HepG2 (cell line): ENCODE measurements around the gene MRPL38. TPM values are rescaled to one million over a fixed set of nuclear protein-coding genes. Genes with fewer than 3 reads are reported as not detected.

Experiments used
- ATAC-seq: fragments of 200-7000 bp; cut with Tn5 transposase; 3 replicates; pipeline ENCODE4 v1.9.1; 2020; ENCODE audit warnings: mild to moderate bottlenecking, moderate library complexity
- BruUV-seq: library from RNA; stranded (reverse); fragments of 400-500 nt; replicated peaks from 2 replicates; lab custom pipeline; 2021; lab: Mats Ljungman, UMichigan
- CTCF ChIA-PET: fragments of 300-600 bp; formaldehyde crosslinking; extraction: SDS; loops from one replicate; lab custom pipeline; 2021; ENCODE audit warnings: low total read pairs, inconsistent platforms, low intra/inter-chr PET ratio; lab: Yijun Ruan, JAX
- POLR2A ChIA-PET: fragments of 350-600 bp; sonication (Branson Sonifier 250); formaldehyde crosslinking; loops from one replicate; lab custom pipeline; 2020; ENCODE audit warnings: antibody characterized with exemption, inconsistent platforms; lab: Yijun Ruan, JAX
- DNase-seq: peaks from one replicate; pipeline ENCODE4 v3.0.0-alpha.2; 2015; ENCODE audit warnings: low spot score
- FAIRE-seq: peaks from 3 replicates; lab custom pipeline; 2011; peaks lifted over from hg19 to GRCh38; lab: Jason Lieb, UNC
- H2AFZ ChIP-seq: one replicate; pipeline ENCODE4 v1.6.1; 2011; ENCODE audit warnings: low read length, inconsistent platforms
- H3K27ac ChIP-seq: fragments of 300-600 bp; 3 replicates; pipeline ENCODE4 v1.8.0; 2011; ENCODE audit warnings: mixed run types, mild to moderate bottlenecking, mixed read lengths, low read length, inconsistent platforms; ENCODE audit not compliant: insufficient read depth; ENCODE audit errors: extremely low read length
- H3K27me3 ChIP-seq, 2 experiments: fragments of 200-600 bp in 1 of 2; 2 replicates in 1 of 2; 3 replicates in 1 of 2; pipeline versions ENCODE4 v1.6.0 to v1.8.0; 2011; ENCODE audit warnings: low read length in 2 of 2, mild to moderate bottlenecking in 2 of 2, moderate library complexity in 2 of 2, inconsistent platforms in 1 of 2; ENCODE audit not compliant: insufficient read depth in 2 of 2, control insufficient read depth in 1 of 2
- H3K36me3 ChIP-seq, 2 experiments: fragments of 200-600 bp in 1 of 2; replicated peaks in 1 of 2; 2 replicates in 1 of 2; 3 replicates in 1 of 2; pipeline versions ENCODE4 v1.5.1 to v1.8.0; 2011; ENCODE audit warnings: low read length in 2 of 2, inconsistent platforms in 1 of 2; ENCODE audit not compliant: insufficient read depth in 2 of 2, control insufficient read depth in 1 of 2
- H3K4me1 ChIP-seq: 2 replicates; pipeline ENCODE4 v1.5.1; 2012; ENCODE audit warnings: low read length, inconsistent platforms; ENCODE audit not compliant: insufficient read depth
- H3K4me2 ChIP-seq: 2 replicates; pipeline ENCODE4 v1.6.0; 2011; ENCODE audit warnings: low read depth, low read length, inconsistent platforms
- H3K4me3 ChIP-seq, 3 experiments: fragments of 200-600 bp in 1 of 3; sonication (generic), shearing (Covaris generic) in 1 of 3; replicated peaks in 1 of 3; 2 replicates each; pipeline ENCODE4 v1.5.1; 2011 to 2016; ENCODE audit warnings: low read length in 3 of 3, inconsistent platforms in 2 of 3, low read depth in 2 of 3, mild to moderate bottlenecking in 2 of 3, control low read depth in 1 of 3, mixed read lengths in 1 of 3; ENCODE audit not compliant: insufficient read depth in 1 of 3
- H3K79me2 ChIP-seq: one replicate; pipeline ENCODE4 v1.6.1; 2011; ENCODE audit warnings: low read length, inconsistent platforms; ENCODE audit not compliant: insufficient read depth
- H3K9ac ChIP-seq: 2 replicates; pipeline ENCODE4 v1.6.0; 2011; ENCODE audit warnings: mild to moderate bottlenecking, low read depth, low read length, inconsistent platforms; ENCODE audit not compliant: insufficient read depth
- H3K9me3 ChIP-seq: 2 replicates; pipeline ENCODE4 v1.5.1; 2012; ENCODE audit warnings: mild to moderate bottlenecking, low read length
- H4K20me1 ChIP-seq: 2 replicates; pipeline ENCODE4 v1.6.0; 2011; ENCODE audit warnings: inconsistent platforms, mild to moderate bottlenecking, low read length, moderate library complexity; ENCODE audit not compliant: insufficient read depth
- ARNT ChIP-seq: fragments of 450-650 bp; IDR thresholded peaks from 2 replicates; pipeline ENCODE4 v1.6.1; 2017
- GLI4 ChIP-seq: sonication (generic); formaldehyde crosslinking; IDR thresholded peaks from 2 replicates; pipeline ENCODE4 v1.5.1; 2020; ENCODE audit warnings: missing genetic modification reagents, mild to moderate bottlenecking, moderate library complexity, borderline replicate concordance
- NFE2 ChIP-seq: sonication (generic); formaldehyde crosslinking; IDR thresholded peaks from 2 replicates; pipeline ENCODE4 v1.4.0; 2020; ENCODE audit warnings: missing genetic modification reagents
- PAF1 ChIP-seq: IDR thresholded peaks from 2 replicates; pipeline ENCODE4 v1.6.1; 2016; ENCODE audit warnings: missing genetic modification reagents, missing compliant biosample characterization
- PAXIP1 ChIP-seq: sonication (generic); formaldehyde crosslinking; conservative IDR thresholded peaks from 2 replicates; pipeline ENCODE4 v1.4.0; 2020; ENCODE audit warnings: mild to moderate bottlenecking, missing genetic modification reagents, moderate library complexity
- ZNF274 ChIP-seq: sonication (generic); formaldehyde crosslinking; IDR thresholded peaks from 2 replicates; pipeline ENCODE4 v1.5.1; 2020; ENCODE audit warnings: mild to moderate bottlenecking, missing genetic modification reagents
- ZNF615 ChIP-seq: sonication (generic); formaldehyde crosslinking; IDR thresholded peaks from 2 replicates; pipeline ENCODE4 v1.5.0; 2020; ENCODE audit warnings: mild to moderate bottlenecking, missing genetic modification reagents, borderline replicate concordance
- WGBS: methylation state at CpG from one replicate; pipeline ENCODE4 v1.1.6; 2017; ENCODE audit warnings: low lambda C conversion rate; 5-methylcytosine and 5-hydroxymethylcytosine counted together
- in situ Hi-C: cut with HindIII; loops from 2 replicates; pipeline ENCODE4 v1.10.0; 2017; ENCODE audit warnings: low pct_unique_long_range_greater_than_20kb; ENCODE audit not compliant: extremely low pct_ligation_motif_present
- intact Hi-C: fragments of 100-400 bp; cut with micrococcal nuclease; formaldehyde crosslinking; loops from one replicate; pipeline ENCODE4 v1.10.0; 2022; ENCODE audit not compliant: unreplicated experiment
- polyA plus RNA-seq, 8 experiments: library from polyadenylated mRNA; depleted of rRNA in 3 of 8; stranded (reverse) in 7 of 8; unstranded in 1 of 8; fragments of >200 nt; fragmentation: Illumina TruSeq in 4 of 8; extraction: Trizol in 4 of 8; gene quantifications; 2 replicates each; pipeline versions ENCODE4 v1.2.1 to v1.2.3, GENCODE V29; 2011 to 2016; ENCODE audit warnings: low read depth in 4 of 8, missing spikeins in 1 of 8, mixed read lengths in 1 of 8; ENCODE audit not compliant: insufficient read depth in 1 of 8
- total RNA-seq, 5 experiments: library from RNA; depleted of rRNA; stranded (reverse); fragments of >200 nt; fragmentation: Illumina TruSeq; extraction: Trizol; gene quantifications; 2 replicates each; pipeline ENCODE4 v1.2.3, GENCODE V29; 2016; ENCODE audit warnings: low read depth in 1 of 5

MRPL38 gene
- total and polyA plus RNA-seq, 2 of the 13 experiments (the other 11 are each of a cell fraction or from before 2014, with no cell fraction given) = 83.7 to 125 TPM

DNA sequence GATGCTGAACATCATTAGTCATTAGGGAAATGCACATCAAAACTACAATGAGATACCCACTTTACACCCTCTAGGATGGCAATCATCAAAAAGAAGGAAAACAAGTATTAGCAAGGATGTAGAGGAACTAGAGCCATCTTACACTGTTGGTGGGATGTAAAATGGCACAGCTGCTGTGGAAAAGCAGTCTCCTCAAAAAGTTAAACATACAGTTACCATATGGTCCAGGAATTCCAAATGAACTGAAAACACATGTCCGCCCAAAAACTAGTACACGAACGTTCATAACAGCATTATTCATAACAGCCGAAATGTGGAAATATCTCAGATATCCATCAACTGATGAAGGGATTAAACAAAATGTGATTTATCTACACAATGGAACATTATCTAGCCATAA lies 29.1 kb upstream of the MRPL38 start:
- H3K36me3 ChIP-seq = no peaks in the 10 kb centered on the region
- ChIA-PET CTCF (no interaction called here), POLR2A (interaction anchor here (1.4 kb wide), 1 partner anchor 63 kb away, joined by 4 read pairs; no protein-coding TSS in a partner anchor)
- DNase-seq (no peak), ATAC-seq (no peak), FAIRE-seq (no peak)
- intact Hi-C loops (no loop called here), in situ Hi-C loops (no loop called here)
- no peaks in the 10 kb centered on the region for H3K79me2 ChIP-seq
- no peaks in the 10 kb centered on the region for H3K9me3 ChIP-seq
- no peaks in the 10 kb centered on the region for H3K27me3 ChIP-seq
- H3K4me1 ChIP-seq = peaks cover 6% of the 10 kb centered on the region; the same call in 1 of the 2 replicates
- no peak overlapping the region for H2AFZ ChIP-seq
- H3K4me3 ChIP-seq = no peak overlapping the region
- no peak overlapping the region for H3K27ac ChIP-seq
- TF ChIP-seq NFE2 (CRISPR knock-in tag) = no peak
- no peak for TF ChIP-seq ZNF615 (CRISPR knock-in tag)
- no peak for TF ChIP-seq PAXIP1
- no peak for TF ChIP-seq PAF1
- no TSS peak for BruUV-seq
- H3K9ac ChIP-seq = no peak overlapping the region
- H4K20me1 ChIP-seq = no peaks in the 10 kb centered on the region
- WGBS = 84% methylated on average over 4 of the region's 4 CpGs
- no peak overlapping the region for H3K4me2 ChIP-seq

GRCh38 chr17:75932852-75933251 lies 28.2 kb upstream of the MRPL38 start:
- H2AFZ ChIP-seq = no peak overlapping the region
- H3K4me3 ChIP-seq = no peak overlapping the region
- H3K4me2 ChIP-seq = no peak overlapping the region
- ATAC-seq (no peak), DNase-seq (no peak)
- BruUV-seq = no TSS peak
- H3K27ac ChIP-seq = no peak overlapping the region
- no peaks in the 10 kb centered on the region for H3K36me3 ChIP-seq
- CTCF ChIA-PET = no interaction called here
- in situ Hi-C loops = no loop called here
- TF ChIP-seq GLI4 (CRISPR knock-in tag) (no peak), ZNF274 (CRISPR knock-in tag) (no peak), ARNT (no peak)
- TF ChIP-seq, all 625 proteins: peak for 0
- 76% methylated on average over 5 of the region's 5 CpGs for WGBS
- POLR2A ChIA-PET = no interaction called here
- Histone ChIP-seq H3K27me3 (no peaks in the 10 kb centered on the region), H4K20me1 (no peaks in the 10 kb centered on the region), H3K4me1 (peaks cover 6% of the 10 kb centered on the region; the same call in 1 of the 2 replicates), H3K9me3 (no peaks in the 10 kb centered on the region), H3K9ac (no peak overlapping the region), H3K79me2 (no peaks in the 10 kb centered on the region)
- FAIRE-seq = no peak
- intact Hi-C loops = no loop called here
